GM03348 (cell line): ENCODE results near the gene UBXN1.

ENCODE experiments used
- DNase-seq: peaks from one replicate; pipeline ENCODE4 v3.0.0; 2012; ENCODE audit warnings: low spot score

The UBXN1 gene

GRCh38 chr11:62645946-62646824 lies 32.7 kb downstream of the UBXN1 start, which contains the start of gene GANAB:
GANAB (minus strand) TSS chr11:62646613; CDS start chr11:62646599, 14 bp downstream.
- DNase-seq: peak; percentile 99

- DNase-seq: no peak
Observed at GRCh38 chr11:62645671-62645945, 33.3 kb downstream of the UBXN1 start.

DNA sequence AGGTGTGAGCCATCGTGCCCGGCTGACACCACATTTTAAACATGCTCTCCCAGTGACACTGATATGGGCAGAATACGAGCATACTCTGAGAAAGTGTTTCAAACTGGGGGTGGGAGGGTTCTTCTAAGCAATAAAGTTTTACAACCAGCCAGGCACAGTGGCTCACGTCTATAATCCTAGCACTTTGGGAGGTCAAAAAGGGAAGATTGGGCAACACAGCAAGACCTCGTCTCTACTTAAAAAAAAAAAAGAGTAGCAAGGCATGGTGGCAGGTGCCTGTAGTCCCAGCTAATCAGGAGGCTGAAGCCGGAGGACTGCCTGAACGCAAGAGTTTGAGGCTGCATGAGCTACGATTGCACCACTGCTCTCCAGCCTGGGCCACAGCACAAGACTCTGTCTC lies 34.7 kb downstream of the UBXN1 start:
- DNase-seq: no peak

GRCh38 chr11:62632492-62632891 lies 46.4 kb downstream of the UBXN1 start:
- no peak for DNase-seq

DNA sequence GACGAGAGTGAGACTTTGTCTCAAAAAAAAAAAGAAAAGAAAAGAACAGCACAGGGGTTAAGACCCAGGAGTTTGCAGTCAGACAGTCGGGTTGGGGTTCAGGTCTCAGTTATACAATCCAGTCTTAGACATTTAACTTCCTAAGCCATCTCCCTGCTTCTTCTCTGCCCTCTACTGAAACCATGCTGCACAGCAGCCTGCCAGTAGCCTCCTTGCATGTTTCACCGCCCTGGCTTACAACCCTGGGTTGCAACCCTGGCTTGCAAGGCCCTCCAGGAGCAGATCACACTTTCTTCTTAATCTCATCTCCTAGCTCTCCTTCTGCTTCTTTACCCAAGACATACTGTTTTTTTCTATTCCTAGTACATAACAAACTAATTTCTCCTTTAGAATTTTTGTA lies 51.2 kb downstream of the UBXN1 start:
- DNase-seq: no peak
